GM18858 (cell line): ENCODE results near the gene RBM45.

Experiments used
- ATAC-seq: cut with Tn5 transposase; IDR thresholded peaks from one replicate; pipeline ENCODE4 v1.9.1; 2021; ENCODE audit not compliant: unreplicated experiment

The RBM45 gene

GRCh38 chr2:178155524-178155923 is 43.3 kb downstream of the RBM45 start:
- ATAC-seq: no peak

GRCh38 chr2:178157574-178157973 is 45.3 kb downstream of the RBM45 start:
- no peak for ATAC-seq

GRCh38 chr2:178159966-178160365 is 47.7 kb downstream of the RBM45 start:
- ATAC-seq: no peak

- ATAC-seq: no peak
Measured at GRCh38 chr2:178160601-178161000, 48.4 kb downstream of the RBM45 start.

GRCh38 chr2:178163395-178163794 is 51.2 kb downstream of the RBM45 start:
- ATAC-seq: no peak

GRCh38 chr2:178163911-178164310 is 51.7 kb downstream of the RBM45 start:
- ATAC-seq: no peak

- ATAC-seq: no peak
Measured at GRCh38 chr2:178173657-178174056, 61.4 kb downstream of the RBM45 start.

- ATAC-seq: no peak
Measured at GRCh38 chr2:178177066-178177679, 64.9 kb downstream of the RBM45 start.
